Gastroesophageal sphincter (tissue), 4 donors: ENCODE measurements around the gene EPRS1. TPM values are rescaled to one million over a fixed set of nuclear protein-coding genes. Genes with fewer than 3 reads are reported as not detected.
"Not testable (repeated sequence)": the region's sequence is repeated elsewhere in the genome, so short reads cannot be mapped to it uniquely, and the experiment has no call there.

Experiments
- ATAC-seq: fragments of 150-250 bp; one replicate; pipeline ENCODE4 v1.9.1; 2016; ENCODE audit warnings: mild to moderate bottlenecking, moderate library complexity
- H3K27ac ChIP-seq, 4 donors: fragments of 200-600 bp; sonication (generic) in 3 of 4; 1 replicate in 3 of 4; 2 replicates in 1 of 4; pipeline ENCODE4 v1.5.1; 2016 to 2019
- H3K27me3 ChIP-seq: fragments of 200-600 bp; sonication (generic); one replicate; pipeline ENCODE4 v1.5.1; 2019
- H3K36me3 ChIP-seq, 2 donors: fragments of 200-600 bp; sonication (generic); one replicate each; pipeline ENCODE4 v1.5.1; 2019; ENCODE audit warnings: control low read depth in 1 of 2
- H3K4me1 ChIP-seq, 3 donors: fragments of 200-600 bp; sonication (generic); 1 replicate in 2 of 3; 2 replicates in 1 of 3; pipeline ENCODE4 v1.5.1; 2016 to 2019; ENCODE audit warnings: control low read depth in 2 of 3
- H3K4me3 ChIP-seq, 2 donors: fragments of 200-600 bp; sonication (generic); one replicate each; pipeline ENCODE4 v1.5.1; 2019; ENCODE audit warnings: mild to moderate bottlenecking in 1 of 2, moderate library complexity in 1 of 2
- H3K9me3 ChIP-seq, 3 donors: fragments of 200-600 bp; sonication (generic); one replicate each; pipeline ENCODE4 v1.5.1; 2017 to 2019; ENCODE audit warnings: control low read depth in 2 of 3
- CTCF ChIP-seq, 4 experiments: fragments of 200-600 bp in 2 of 4; fragments of 450-650 bp in 2 of 4; sonication (generic) in 1 of 4; IDR thresholded peaks; one replicate each; pipeline ENCODE4 v1.5.1; 2017 to 2019; ENCODE audit warnings: antibody characterized with exemption in 4 of 4, mild to moderate bottlenecking in 2 of 4, moderate library complexity in 2 of 4
- EP300 ChIP-seq: sonication (generic); formaldehyde crosslinking; IDR thresholded peaks from one replicate; pipeline ENCODE4 v1.6.1; 2017; ENCODE audit warnings: antibody characterized with exemption, mild to moderate bottlenecking
- POLR2A ChIP-seq, 2 donors: fragments of 450-650 bp; IDR thresholded peaks; one replicate each; pipeline ENCODE4 v1.6.1; 2017; ENCODE audit warnings: antibody characterized with exemption in 2 of 2, mild to moderate bottlenecking in 2 of 2, moderate library complexity in 1 of 2
- POLR2AphosphoS5 ChIP-seq: sonication (generic); formaldehyde crosslinking; IDR thresholded peaks from one replicate; pipeline ENCODE4 v1.6.1; 2017; ENCODE audit warnings: antibody characterized with exemption
- WGBS, 2 donors: methylation state at CpG; one replicate each; pipeline ENCODE4 v1.1.5; 2018; ENCODE audit warnings: low coverage in 1 of 2; 5-methylcytosine and 5-hydroxymethylcytosine counted together
- total RNA-seq, 4 donors: library from RNA; depleted of rRNA; stranded (reverse); fragments of >200 nt; gene quantifications; one replicate each; pipeline ENCODE4 v1.1.0, GENCODE V29; 2016

Gene EPRS1
- total RNA-seq, 4 donors from 2014 or later, result 39.2 to 51.6 (median 42.0) TPM

- Histone ChIP-seq H3K36me3 (no peaks in the 10 kb centered on the region), H3K27ac (peak within 1 kb of the TSS in 3 of 4 donors; percentile 49 to 73 (median 68)), H3K4me1 (peaks cover 0 to 23% (median under 1%) of the 10 kb centered on the region in 3 donors), H3K27me3 (no peaks in the 10 kb centered on the region), H3K9me3 (no peaks in the 10 kb centered on the region), H3K4me3 (peak within 1 kb of the TSS; percentile 65 to 83)
- TF ChIP-seq CTCF (IDR thresholded peaks at IDR 0.05) (no peak), POLR2AphosphoS5 (peak; percentile 36)
- ATAC-seq, result peak; percentile 76
- WGBS, 2 donors, result 1% methylated on average over 18 to 19 of the region's 35 CpGs
Observed at GRCh38 chr1:220089650-220090556, 43.6 kb upstream of the EPRS1 start, which contains the start of gene BPNT1. BPNT1 (minus strand) TSS chr1:220089788; CDS start chr1:220079846, 9,942 bp downstream.

- H3K4me1 ChIP-seq, result peaks cover 0 to 13% (median 0%) of the 10 kb centered on the region in 3 donors
- not testable (repeated sequence) for H3K27me3 ChIP-seq, H3K9me3 ChIP-seq, H3K36me3 ChIP-seq, ATAC-seq, H3K4me3 ChIP-seq, H3K27ac ChIP-seq
- 81 to 100% methylated on average over 3 to 7 of the region's 15 CpGs for WGBS, 2 donors
Observed at GRCh38 chr1:220086261-220086686, 40.0 kb upstream of the EPRS1 start.

- ATAC-seq, result no peak
- 86 to 100% methylated on average over 1 of the region's 1 CpG for WGBS, 2 donors
- Histone ChIP-seq H3K27me3 (no peaks in the 10 kb centered on the region), H3K36me3 (peaks cover 0 to 6% of the 10 kb centered on the region in 2 donors), H3K4me3 (no peak overlapping the region), H3K4me1 (peaks cover 0 to 8% (median 0%) of the 10 kb centered on the region in 3 donors), H3K9me3 (no peaks in the 10 kb centered on the region), H3K27ac (no peak overlapping the region)
- TF ChIP-seq EP300 (no peak), CTCF (IDR thresholded peaks at IDR 0.05) (no peak), POLR2A (IDR thresholded peaks at IDR 0.05) (no peak), POLR2AphosphoS5 (no peak)
Observed at GRCh38 chr1:220084460-220084859, 38.2 kb upstream of the EPRS1 start.

DNA sequence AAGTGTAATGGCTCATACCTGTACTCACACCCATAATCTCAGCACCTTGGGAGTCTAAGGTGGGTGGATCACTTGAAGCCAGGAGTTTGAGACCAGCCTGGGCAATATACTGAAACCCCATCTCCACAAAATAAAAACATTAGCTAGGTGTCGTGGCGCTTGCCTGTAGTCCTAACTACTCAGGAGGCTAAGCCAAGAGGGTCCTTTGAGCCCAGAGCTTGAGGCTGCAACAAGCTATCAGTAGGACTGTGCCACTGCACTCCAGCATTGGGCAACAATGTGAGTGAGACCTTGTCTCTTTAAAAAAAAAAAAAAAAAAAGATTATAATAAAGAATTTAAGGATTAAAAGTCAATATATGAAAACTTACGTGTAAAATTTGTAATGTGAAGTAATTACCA, 31.6 kb upstream of the EPRS1 start:
- Histone ChIP-seq H3K36me3 (peaks cover 0 to 19% of the 10 kb centered on the region in 2 donors), H3K27me3 (no peaks in the 10 kb centered on the region), H3K27ac (no peak overlapping the region), H3K9me3 (no peaks in the 10 kb centered on the region), H3K4me1 (no peaks in the 10 kb centered on the region), H3K4me3 (no peak overlapping the region)
- WGBS, 2 donors, result 100% methylated on average over 3 of the region's 3 CpGs; no CpG with 5 or more reads in 1 of the 2 donors
- no peak for ATAC-seq
- TF ChIP-seq POLR2A (IDR thresholded peaks at IDR 0.05), result no peak
- no peak for TF ChIP-seq POLR2AphosphoS5
- no peak for TF ChIP-seq EP300
- TF ChIP-seq CTCF (IDR thresholded peaks at IDR 0.05), result no peak

- ATAC-seq, result no peak
- no peaks in the 10 kb centered on the region for H3K4me1 ChIP-seq
- no peaks in the 10 kb centered on the region for H3K27me3 ChIP-seq
- no peaks in the 10 kb centered on the region for H3K9me3 ChIP-seq
- no peak overlapping the region for H3K27ac ChIP-seq
- H3K4me3 ChIP-seq, result no peak overlapping the region
- H3K36me3 ChIP-seq, result peaks cover 0 to 27% of the 10 kb centered on the region in 2 donors
- 83 to 88% methylated on average over 4 of the region's 4 CpGs for WGBS, 2 donors
- TF ChIP-seq EP300 (no peak), POLR2A (IDR thresholded peaks at IDR 0.05) (no peak), CTCF (IDR thresholded peaks at IDR 0.05) (no peak), POLR2AphosphoS5 (no peak)
Observed at GRCh38 chr1:220076861-220077762, 30.8 kb upstream of the EPRS1 start.
